WTC11 (cell line): Measurements from ENCODE around the gene STUB1. TPM values are rescaled to one million over a fixed set of nuclear protein-coding genes. Genes with fewer than 3 reads are reported as not detected.

ENCODE experiments used
- AR ChIP-seq: fragments of 250-450 bp; sonication (Bioruptor Pico); IDR thresholded peaks from 2 replicates; pipeline ENCODE4 v1.9.0; 2021; ENCODE audit warnings: mild to moderate bottlenecking
- ATF6 ChIP-seq: sonication (generic); formaldehyde crosslinking; IDR thresholded peaks from 2 replicates; pipeline ENCODE4 v1.8.1; 2023; ENCODE audit warnings: mild to moderate bottlenecking, missing genetic modification reagents
- CTCF ChIP-seq: fragments of 200-600 bp; IDR thresholded peaks from 2 replicates; pipeline ENCODE4 v1.8.0; 2022; ENCODE audit warnings: antibody characterized with exemption
- ESRRA ChIP-seq: sonication (generic); formaldehyde crosslinking; IDR thresholded peaks from 2 replicates; pipeline ENCODE4 v1.8.1; 2022; ENCODE audit warnings: mild to moderate bottlenecking, missing genetic modification reagents, borderline replicate concordance
- FOXK1 ChIP-seq: sonication (generic); formaldehyde crosslinking; IDR thresholded peaks from 2 replicates; pipeline ENCODE4 v1.8.0; 2022; ENCODE audit warnings: mild to moderate bottlenecking, moderate library complexity, missing genetic modification reagents
- FOXP1 ChIP-seq: sonication (generic); formaldehyde crosslinking; IDR thresholded peaks from 2 replicates; pipeline ENCODE4 v1.8.0; 2022; ENCODE audit warnings: missing genetic modification reagents, mild to moderate bottlenecking, moderate library complexity, borderline replicate concordance
- FOXP4 ChIP-seq: sonication (generic); formaldehyde crosslinking; IDR thresholded peaks from 2 replicates; pipeline ENCODE4 v1.8.0; 2022; ENCODE audit warnings: mild to moderate bottlenecking, missing genetic modification reagents
- IRF1 ChIP-seq: sonication (generic); formaldehyde crosslinking; IDR thresholded peaks from 2 replicates; pipeline ENCODE4 v1.8.0; 2023; ENCODE audit warnings: missing genetic modification reagents
- KAT7 ChIP-seq: sonication (generic); formaldehyde crosslinking; IDR thresholded peaks from 2 replicates; pipeline ENCODE4 v1.8.1; 2023; ENCODE audit warnings: missing genetic modification reagents, mild to moderate bottlenecking, borderline replicate concordance
- NFATC4 ChIP-seq: fragments of 250-450 bp; sonication (Bioruptor Pico); IDR thresholded peaks from 2 replicates; pipeline ENCODE4 v1.9.0; 2021; ENCODE audit warnings: mild to moderate bottlenecking
- PRDM15 ChIP-seq: sonication (generic); formaldehyde crosslinking; IDR thresholded peaks from 2 replicates; pipeline ENCODE4 v1.8.0; 2022; ENCODE audit warnings: missing genetic modification reagents
- SP1 ChIP-seq: sonication (generic); formaldehyde crosslinking; conservative IDR thresholded peaks from 2 replicates; pipeline ENCODE4 v1.8.1; 2022; ENCODE audit warnings: missing genetic modification reagents
- TEAD1 ChIP-seq: sonication (generic); formaldehyde crosslinking; IDR thresholded peaks from 2 replicates; pipeline ENCODE4 v1.8.0; 2022; ENCODE audit warnings: mild to moderate bottlenecking, missing genetic modification reagents
- TEAD4 ChIP-seq: sonication (generic); formaldehyde crosslinking; IDR thresholded peaks from 2 replicates; pipeline ENCODE4 v1.8.0; 2022; ENCODE audit warnings: mild to moderate bottlenecking, missing genetic modification reagents
- ZNF512 ChIP-seq: sonication (generic); formaldehyde crosslinking; IDR thresholded peaks from 2 replicates; pipeline ENCODE4 v1.8.1; 2022; ENCODE audit warnings: missing genetic modification reagents, borderline replicate concordance
- ZNF532 ChIP-seq: fragments of 250-450 bp; sonication (Bioruptor Pico); IDR thresholded peaks from 2 replicates; pipeline ENCODE4 v1.9.0; 2021; ENCODE audit warnings: mild to moderate bottlenecking, borderline replicate concordance
- ZNF671 ChIP-seq: fragments of 250-450 bp; sonication (Bioruptor Pico); IDR thresholded peaks from 2 replicates; pipeline ENCODE4 v1.8.0; 2021; ENCODE audit warnings: mild to moderate bottlenecking
- total RNA-seq: library from RNA; stranded (reverse); gene quantifications from 3 replicates; pipeline ENCODE4 v1.2.3, GENCODE V29; 2021

The STUB1 gene
- total RNA-seq, 1 experiment from 2014 or later: 88.2 TPM

- TF ChIP-seq PRDM15 (CRISPR knock-in tag) (peak; percentile 32; the same call in 1 of the 2 replicates), SP1 (CRISPR knock-in tag) (peak; percentile 38), NFATC4 (CRISPR knock-in tag) (peak; percentile 85; the same call in 1 of the 2 replicates), KAT7 (CRISPR knock-in tag) (no peak), ZNF512 (CRISPR knock-in tag) (no peak), TEAD1 (CRISPR knock-in tag) (0 out of 2 replicates have a peak, but pooled peaks have one; percentile 34), IRF1 (CRISPR knock-in tag) (0 out of 2 replicates have a peak, but pooled peaks have one; percentile 17), ZNF671 (peak; percentile 77; the same call in 1 of the 2 replicates), ESRRA (CRISPR knock-in tag) (0 out of 2 replicates have a peak, but pooled peaks have one; percentile 7), ZNF532 (CRISPR knock-in tag) (no peak), ATF6 (CRISPR knock-in tag) (no peak), FOXP4 (0 out of 2 replicates have a peak, but pooled peaks have one; percentile 22), TEAD4 (CRISPR knock-in tag) (no peak), AR (0 out of 2 replicates have a peak, but pooled peaks have one; percentile 69), FOXP1 (CRISPR knock-in tag) (peak; percentile 59), FOXK1 (CRISPR knock-in tag) (0 out of 2 replicates have a peak, but pooled peaks have one; percentile 33), CTCF (no peak)
These were observed 5.0 kb upstream of the STUB1 start, which contains the start of gene RHBDL1 (continued) for GRCh38 chr16:674968-675883.
